Measurements from ENCODE around the gene MADCAM1. TPM values are rescaled to one million over a fixed set of nuclear protein-coding genes. Genes with fewer than 3 reads are reported as not detected.

Gene MADCAM1
- total and polyA plus RNA-seq, 2 donors from 2014 or later, result 0.50 to 0.77 TPM

DNA sequence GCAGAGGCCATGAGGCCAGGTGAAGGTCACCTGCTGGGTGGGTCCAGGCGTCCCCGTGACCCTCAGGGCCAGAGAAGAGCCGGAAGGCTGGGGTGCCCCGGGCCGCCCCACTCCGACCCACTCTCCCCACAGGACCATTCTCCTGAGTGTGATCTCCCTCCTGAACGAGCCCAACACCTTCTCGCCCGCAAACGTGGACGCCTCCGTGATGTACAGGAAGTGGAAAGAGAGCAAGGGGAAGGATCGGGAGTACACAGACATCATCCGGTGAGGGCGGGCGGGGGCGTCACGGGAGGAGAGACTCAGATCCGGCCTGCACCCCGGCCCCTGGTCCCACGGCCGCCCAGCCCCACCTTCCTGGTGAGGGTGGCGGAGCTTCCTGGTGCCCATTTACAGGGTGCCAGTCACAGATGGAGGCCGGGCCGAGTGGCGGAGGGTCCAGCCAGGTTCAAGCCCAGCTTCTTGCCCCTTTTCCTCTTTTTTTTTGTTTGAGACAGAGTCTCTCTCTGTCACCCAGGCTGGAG lies 40.7 kb downstream of the MADCAM1 start:
- peaks cover 0 to 17% (median 5%) of the 10 kb centered on the region in 3 donors for H3K36me3 ChIP-seq (ENCODE audit: control insufficient read depth in 2 of 3, insufficient read depth in 3 of 3, low read length in 3 of 3)

DNA sequence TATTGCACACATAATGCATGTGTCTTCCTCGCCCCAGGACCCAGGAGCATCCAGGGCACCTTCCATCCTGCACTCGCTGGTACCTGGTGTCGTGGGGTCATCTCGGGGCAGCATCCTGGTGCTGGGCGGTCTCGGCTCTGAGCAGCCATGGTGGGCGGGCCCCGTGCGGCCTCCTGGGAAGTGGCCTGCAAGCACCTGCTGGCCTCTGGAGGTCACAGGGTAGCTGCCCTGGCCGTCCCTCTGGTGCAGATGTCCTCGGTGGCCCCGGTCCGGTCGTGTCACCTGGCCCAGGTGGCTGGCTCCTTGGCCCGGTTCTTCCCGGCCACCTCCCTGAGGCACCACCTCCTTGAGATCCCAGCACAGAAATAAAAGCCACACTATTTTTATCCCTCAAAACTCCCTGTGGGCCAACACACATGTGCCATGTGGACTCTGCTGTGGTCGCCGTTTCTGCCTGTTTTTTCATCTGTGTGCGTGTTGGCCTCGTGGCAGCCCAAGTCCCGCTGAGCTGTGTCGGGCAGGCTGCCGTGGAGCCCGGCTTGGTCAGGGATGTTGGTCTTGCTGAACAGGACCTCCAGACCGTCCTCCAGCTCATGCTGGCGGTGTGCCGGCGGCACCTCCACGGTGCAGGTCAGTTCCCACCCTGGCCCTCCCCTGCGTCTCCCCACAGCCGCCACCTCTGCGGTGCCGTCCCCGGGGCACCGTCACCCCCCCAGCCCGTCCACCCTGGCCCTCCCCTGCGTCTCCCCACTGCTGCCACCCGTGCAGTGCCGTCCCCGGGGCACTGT lies 42.5 kb downstream of the MADCAM1 start:
- TF ChIP-seq, protein P1, sequence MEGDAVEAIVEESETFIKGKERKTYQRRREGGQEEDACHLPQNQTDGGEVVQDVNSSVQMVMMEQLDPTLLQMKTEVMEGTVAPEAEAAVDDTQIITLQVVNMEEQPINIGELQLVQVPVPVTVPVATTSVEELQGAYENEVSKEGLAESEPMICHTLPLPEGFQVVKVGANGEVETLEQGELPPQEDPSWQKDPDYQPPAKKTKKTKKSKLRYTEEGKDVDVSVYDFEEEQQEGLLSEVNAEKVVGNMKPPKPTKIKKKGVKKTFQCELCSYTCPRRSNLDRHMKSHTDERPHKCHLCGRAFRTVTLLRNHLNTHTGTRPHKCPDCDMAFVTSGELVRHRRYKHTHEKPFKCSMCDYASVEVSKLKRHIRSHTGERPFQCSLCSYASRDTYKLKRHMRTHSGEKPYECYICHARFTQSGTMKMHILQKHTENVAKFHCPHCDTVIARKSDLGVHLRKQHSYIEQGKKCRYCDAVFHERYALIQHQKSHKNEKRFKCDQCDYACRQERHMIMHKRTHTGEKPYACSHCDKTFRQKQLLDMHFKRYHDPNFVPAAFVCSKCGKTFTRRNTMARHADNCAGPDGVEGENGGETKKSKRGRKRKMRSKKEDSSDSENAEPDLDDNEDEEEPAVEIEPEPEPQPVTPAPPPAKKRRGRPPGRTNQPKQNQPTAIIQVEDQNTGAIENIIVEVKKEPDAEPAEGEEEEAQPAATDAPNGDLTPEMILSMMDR (IDR thresholded peaks at IDR 0.05; ENCODE audit: borderline replicate concordance, extremely low read depth, insufficient read depth), result no peak
- peaks cover 0 to 17% (median 5%) of the 10 kb centered on the region in 3 donors for H3K36me3 ChIP-seq (ENCODE audit: control insufficient read depth in 2 of 3, insufficient read depth in 3 of 3, low read length in 3 of 3)
- H3K4me3 ChIP-seq (ENCODE audit: low read length in 3 of 3), result no peak overlapping the region
- no peaks in the 10 kb centered on the region for H3K27me3 ChIP-seq (ENCODE audit: control insufficient read depth, insufficient read depth, low read length)
- H3K27ac ChIP-seq (ENCODE audit: low read depth in 2 of 2, low read length in 2 of 2), result no peak overlapping the region
- FAIRE-seq (no peak), DNase-seq (peak in 1 of 5 donors; percentile 72)
- peaks cover 0 to 9% (median 0%) of the 10 kb centered on the region in 3 donors for H3K4me1 ChIP-seq (ENCODE audit: control insufficient read depth in 2 of 3, insufficient read depth in 2 of 3, low read depth in 1 of 3, low read length in 3 of 3)
- intact Hi-C loops (cut with DNase I), result no loop called here
- no peaks in the 10 kb centered on the region for H3K9me3 ChIP-seq (ENCODE audit: control insufficient read depth in 2 of 3, insufficient read depth in 1 of 3, low read length in 3 of 3)
- H3K9ac ChIP-seq (ENCODE audit: low read length in 3 of 3), result no peak overlapping the region

More for the DNA sequence above, 40.7 kb downstream of the MADCAM1 start:
- H3K27ac ChIP-seq (ENCODE audit: low read depth in 2 of 2, low read length in 2 of 2), result no peak overlapping the region
- peak in 1 of 5 donors; percentile 72 for DNase-seq
- TF ChIP-seq, protein P1 (IDR thresholded peaks at IDR 0.05; ENCODE audit: borderline replicate concordance, extremely low read depth, insufficient read depth), result no peak
- no peak overlapping the region for H3K9ac ChIP-seq (ENCODE audit: low read length in 3 of 3)
- H3K9me3 ChIP-seq (ENCODE audit: control insufficient read depth in 2 of 3, insufficient read depth in 1 of 3, low read length in 3 of 3), result no peaks in the 10 kb centered on the region
- H3K4me1 ChIP-seq (ENCODE audit: control insufficient read depth in 2 of 3, insufficient read depth in 2 of 3, low read depth in 1 of 3, low read length in 3 of 3), result peaks cover 0 to 17% (median 0%) of the 10 kb centered on the region in 3 donors
- intact Hi-C loops (cut with DNase I), result no loop called here
- H3K4me3 ChIP-seq (ENCODE audit: low read length in 3 of 3), result no peak overlapping the region
- H3K27me3 ChIP-seq (ENCODE audit: control insufficient read depth, insufficient read depth, low read length), result no peaks in the 10 kb centered on the region
- no peak for FAIRE-seq

DNA sequence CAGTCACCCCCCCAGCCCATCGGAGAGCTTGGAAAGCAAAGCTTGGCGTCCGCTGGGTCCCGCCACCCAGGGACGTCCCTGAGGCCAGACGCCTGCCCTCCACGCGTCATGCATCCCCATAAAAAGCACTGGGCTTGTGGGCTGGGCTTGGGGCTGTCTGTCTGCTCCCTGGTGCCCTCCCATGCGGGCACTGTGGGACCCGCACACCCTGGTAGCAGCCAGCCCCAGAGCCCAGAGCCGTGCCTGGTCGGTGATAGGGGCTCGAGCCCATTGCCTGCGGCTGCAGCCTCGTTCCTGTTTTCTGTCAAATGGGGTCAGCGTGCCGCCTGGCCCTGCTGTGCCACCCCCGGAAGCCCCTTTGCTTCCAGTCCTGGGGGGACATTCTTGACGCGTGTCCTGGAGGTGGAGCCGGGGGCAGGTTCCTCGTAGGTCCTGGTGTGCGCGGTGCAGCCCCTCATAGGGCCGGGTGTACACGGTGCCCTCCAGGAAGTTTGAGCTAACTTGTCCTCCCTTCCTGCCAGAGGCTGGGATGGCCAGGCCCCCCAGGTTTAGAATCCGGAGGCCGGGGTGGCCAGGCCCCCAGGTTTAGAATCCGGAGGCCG lies 43.2 kb downstream of the MADCAM1 start:
- TF ChIP-seq, protein P1 (IDR thresholded peaks at IDR 0.05; ENCODE audit: borderline replicate concordance, extremely low read depth, insufficient read depth), result no peak
- DNase-seq, result peak in 1 of 5 donors; percentile 69
- intact Hi-C loops (cut with DNase I), result no loop called here
- no peak for FAIRE-seq
- peaks cover 0 to 17% (median 5%) of the 10 kb centered on the region in 3 donors for H3K36me3 ChIP-seq (ENCODE audit: control insufficient read depth in 2 of 3, insufficient read depth in 3 of 3, low read length in 3 of 3)
- no peak overlapping the region for H3K4me3 ChIP-seq (ENCODE audit: low read length in 3 of 3)
- H3K9me3 ChIP-seq (ENCODE audit: control insufficient read depth in 2 of 3, insufficient read depth in 1 of 3, low read length in 3 of 3), result no peaks in the 10 kb centered on the region
- no peak overlapping the region for H3K27ac ChIP-seq (ENCODE audit: low read depth in 2 of 2, low read length in 2 of 2)
- H3K27me3 ChIP-seq (ENCODE audit: control insufficient read depth, insufficient read depth, low read length), result no peaks in the 10 kb centered on the region
- H3K9ac ChIP-seq (ENCODE audit: low read length in 3 of 3), result no peak overlapping the region
- peaks cover 0 to 4% (median 0%) of the 10 kb centered on the region in 3 donors for H3K4me1 ChIP-seq (ENCODE audit: control insufficient read depth in 2 of 3, insufficient read depth in 2 of 3, low read depth in 1 of 3, low read length in 3 of 3)

Measured in kidney (tissue), 14 donors.